Loucy (cell line): ENCODE results near the gene P2RY2.

Experiments used
- H2AFZ ChIP-seq: fragments of 200-600 bp; sonication (generic); 2 replicates; pipeline ENCODE4 v1.6.0; 2016; ENCODE audit warnings: antibody characterized with exemption, mild to moderate bottlenecking, low read length, moderate library complexity
- H3F3A ChIP-seq: fragments of 200-600 bp; 2 replicates; pipeline ENCODE4 v1.6.0; 2016; ENCODE audit warnings: antibody characterized with exemption, low read depth, mild to moderate bottlenecking
- H3K27me3 ChIP-seq: fragments of 200-600 bp; sonication (generic); 2 replicates; pipeline ENCODE4 v1.6.1; 2014; ENCODE audit warnings: low read length, mild to moderate bottlenecking; ENCODE audit not compliant: insufficient read depth, poor library complexity, severe bottlenecking
- H3K36me3 ChIP-seq: fragments of 200-600 bp; sonication (generic); 2 replicates; pipeline ENCODE4 v1.6.1; 2016; ENCODE audit warnings: low read length; ENCODE audit not compliant: insufficient read depth
- H3K4me1 ChIP-seq: fragments of 200-600 bp; sonication (generic); 2 replicates; pipeline ENCODE4 v1.5.1; 2014; ENCODE audit warnings: low read length, mild to moderate bottlenecking; ENCODE audit not compliant: insufficient read depth, poor library complexity, severe bottlenecking
- H3K4me2 ChIP-seq: fragments of 200-600 bp; sonication (generic); 2 replicates; pipeline ENCODE4 v1.6.0; 2014; ENCODE audit warnings: antibody characterized with exemption, low read length, low read depth, mild to moderate bottlenecking; ENCODE audit not compliant: poor library complexity, severe bottlenecking
- H3K4me3 ChIP-seq: fragments of 200-600 bp; sonication (generic); 2 replicates; pipeline ENCODE4 v1.5.1; 2014; ENCODE audit warnings: low read length, mild to moderate bottlenecking, mixed read lengths; ENCODE audit not compliant: poor library complexity, severe bottlenecking
- H3K79me2 ChIP-seq: fragments of 200-600 bp; sonication (generic); 2 replicates; pipeline ENCODE4 v1.6.1; 2014; ENCODE audit warnings: low read length; ENCODE audit not compliant: insufficient read depth
- H3K9ac ChIP-seq: fragments of 200-600 bp; sonication (generic); 2 replicates; pipeline ENCODE4 v1.6.0; 2014; ENCODE audit warnings: mild to moderate bottlenecking, low read depth, low read length, moderate library complexity; ENCODE audit not compliant: poor library complexity, severe bottlenecking
- H3K9me2 ChIP-seq: fragments of 200-600 bp; sonication (generic); replicated peaks from 2 replicates; pipeline ENCODE4 v1.6.1; 2016; ENCODE audit warnings: low read depth, low read length, mixed read lengths
- H3K9me3 ChIP-seq: fragments of 200-600 bp; sonication (generic); 2 replicates; pipeline ENCODE4 v1.6.1; 2014; ENCODE audit warnings: mild to moderate bottlenecking, antibody characterized with exemption, low read length, low read depth; ENCODE audit not compliant: insufficient read depth
- H4K20me1 ChIP-seq: fragments of 200-600 bp; sonication (generic); 2 replicates; pipeline ENCODE4 v1.6.0; 2014; ENCODE audit warnings: antibody characterized with exemption, low read length, mild to moderate bottlenecking; ENCODE audit not compliant: insufficient read depth, poor library complexity, severe bottlenecking
- CTCF ChIP-seq: fragments of 200-600 bp; sonication (generic); conservative IDR thresholded peaks from 2 replicates; pipeline ENCODE4 v1.5.1; 2014; ENCODE audit warnings: mild to moderate bottlenecking, antibody characterized with exemption, low read length
- EZH2phosphoT487 ChIP-seq: fragments of 200-600 bp; IDR thresholded peaks from 2 replicates; pipeline ENCODE4 v1.6.1; 2018; ENCODE audit warnings: antibody characterized with exemption, mild to moderate bottlenecking, moderate library complexity, borderline replicate concordance

P2RY2 gene

GRCh38 chr11:73217810-73218105 lies 323 bp upstream of the P2RY2 start:
- TF ChIP-seq EZH2phosphoT487 (no peak), CTCF (no peak)
- Histone ChIP-seq H3K9me3 (no peaks in the 10 kb centered on the region), H3K4me2 (no peak overlapping the region), H3K4me1 (no peaks in the 10 kb centered on the region), H3F3A (no peaks in the 10 kb centered on the region), H3K4me3 (no peak overlapping the region), H3K36me3 (no peaks in the 10 kb centered on the region), H3K9ac (no peak overlapping the region), H4K20me1 (no peaks in the 10 kb centered on the region), H2AFZ (no peak overlapping the region), H3K9me2 (no peaks in the 10 kb centered on the region), H3K79me2 (no peaks in the 10 kb centered on the region), H3K27me3 (no peaks in the 10 kb centered on the region)

DNA sequence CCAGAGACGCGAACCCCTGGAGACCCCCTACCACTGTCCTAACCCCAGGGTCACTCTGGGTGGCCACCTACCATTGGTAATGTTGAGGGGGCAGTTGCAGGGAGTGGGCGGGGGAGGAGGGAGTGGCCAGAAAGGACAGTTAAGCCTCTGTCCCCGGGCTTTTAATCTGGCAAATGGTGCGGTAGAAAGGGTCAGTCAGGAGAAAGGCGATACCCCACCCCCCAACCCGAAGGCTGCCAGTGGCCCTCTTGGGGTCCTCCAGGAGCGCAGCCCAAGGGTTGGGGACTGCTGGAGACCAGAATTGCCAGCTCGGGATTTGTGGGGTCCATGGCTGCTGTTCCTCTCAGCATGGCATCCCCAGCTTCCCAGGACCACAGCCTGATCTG lies 742 bp downstream of the P2RY2 start:
- Histone ChIP-seq H3F3A (no peaks in the 10 kb centered on the region), H3K79me2 (no peaks in the 10 kb centered on the region), H3K9me2 (no peaks in the 10 kb centered on the region), H2AFZ (no peak overlapping the region), H3K4me1 (peaks cover 6% of the 10 kb centered on the region), H4K20me1 (no peaks in the 10 kb centered on the region), H3K4me3 (no peak overlapping the region), H3K4me2 (no peak overlapping the region), H3K9ac (no peak overlapping the region), H3K36me3 (no peaks in the 10 kb centered on the region), H3K27me3 (no peaks in the 10 kb centered on the region), H3K9me3 (no peaks in the 10 kb centered on the region)
- TF ChIP-seq EZH2phosphoT487 (no peak), CTCF (no peak)

DNA sequence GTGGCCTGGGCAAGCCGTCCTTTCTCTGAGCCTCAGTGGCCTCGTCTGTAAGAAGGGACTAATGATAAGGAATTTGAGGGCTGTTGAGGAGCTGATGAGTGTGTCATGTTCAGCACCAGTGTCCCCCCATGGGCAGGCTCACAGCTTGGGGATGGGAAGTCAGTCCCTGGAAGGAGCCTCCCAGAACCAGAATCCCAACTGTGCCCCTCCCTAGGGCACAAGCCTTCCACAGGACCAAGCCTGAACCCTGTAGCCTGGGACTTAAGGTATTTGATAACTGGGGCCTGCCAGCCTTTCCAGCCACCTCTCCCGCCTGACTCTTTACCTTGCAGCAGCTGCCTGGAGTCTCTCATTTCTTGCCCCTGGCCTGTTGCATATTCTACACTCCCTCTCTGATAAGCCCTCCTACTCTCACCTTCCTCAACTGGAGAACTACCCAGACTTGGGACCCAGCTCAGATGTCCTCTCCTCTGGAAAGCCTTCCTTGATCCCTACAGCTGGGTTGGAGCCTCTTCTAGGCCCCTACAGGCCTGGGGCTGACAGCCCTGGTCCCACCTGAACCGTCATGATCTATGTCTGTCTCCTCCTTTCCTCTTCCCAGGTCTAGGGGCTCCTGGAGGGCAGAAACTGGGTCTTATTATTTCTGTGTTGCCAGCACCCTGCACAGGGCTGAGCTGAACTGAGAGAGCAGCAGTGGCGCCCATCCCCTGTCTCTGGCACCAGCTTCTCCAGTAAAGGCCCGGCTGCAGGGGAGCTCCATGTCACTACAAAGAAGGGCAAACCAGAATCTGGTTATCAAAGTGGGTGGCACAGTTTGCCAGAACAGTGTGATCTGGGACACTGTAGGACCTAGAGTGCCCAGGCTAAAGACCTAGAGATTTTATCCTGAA lies 1.6 kb downstream of the P2RY2 start:
- no peaks in the 10 kb centered on the region for H3F3A ChIP-seq
- no peak overlapping the region for H3K4me2 ChIP-seq
- H3K9me3 ChIP-seq = no peaks in the 10 kb centered on the region
- no peak overlapping the region for H3K9ac ChIP-seq
- H3K36me3 ChIP-seq = no peaks in the 10 kb centered on the region
- no peak for TF ChIP-seq EZH2phosphoT487
- no peak for TF ChIP-seq CTCF
- no peak overlapping the region for H3K4me3 ChIP-seq
- H3K27me3 ChIP-seq = no peaks in the 10 kb centered on the region
- H3K4me1 ChIP-seq = peaks cover 14% of the 10 kb centered on the region
- H2AFZ ChIP-seq = no peak overlapping the region
- H3K9me2 ChIP-seq = no peaks in the 10 kb centered on the region
- no peaks in the 10 kb centered on the region for H3K79me2 ChIP-seq
- no peaks in the 10 kb centered on the region for H4K20me1 ChIP-seq
